Measurements from ENCODE around the gene RNF212.

Gene RNF212

GRCh38 chr4:1053080-1053661 lies 60.2 kb downstream of the RNF212 start:
- Histone ChIP-seq H3K27ac (replicated peaks) (no peak overlapping the region), H3K27me3 (ENCODE audit: insufficient read depth, poor library complexity, severe bottlenecking) (peaks cover 9% of the 10 kb centered on the region), H3K4me3 (replicated peaks; ENCODE audit: insufficient read depth, low read length) (no peak overlapping the region)
- TF ChIP-seq, protein P1, sequence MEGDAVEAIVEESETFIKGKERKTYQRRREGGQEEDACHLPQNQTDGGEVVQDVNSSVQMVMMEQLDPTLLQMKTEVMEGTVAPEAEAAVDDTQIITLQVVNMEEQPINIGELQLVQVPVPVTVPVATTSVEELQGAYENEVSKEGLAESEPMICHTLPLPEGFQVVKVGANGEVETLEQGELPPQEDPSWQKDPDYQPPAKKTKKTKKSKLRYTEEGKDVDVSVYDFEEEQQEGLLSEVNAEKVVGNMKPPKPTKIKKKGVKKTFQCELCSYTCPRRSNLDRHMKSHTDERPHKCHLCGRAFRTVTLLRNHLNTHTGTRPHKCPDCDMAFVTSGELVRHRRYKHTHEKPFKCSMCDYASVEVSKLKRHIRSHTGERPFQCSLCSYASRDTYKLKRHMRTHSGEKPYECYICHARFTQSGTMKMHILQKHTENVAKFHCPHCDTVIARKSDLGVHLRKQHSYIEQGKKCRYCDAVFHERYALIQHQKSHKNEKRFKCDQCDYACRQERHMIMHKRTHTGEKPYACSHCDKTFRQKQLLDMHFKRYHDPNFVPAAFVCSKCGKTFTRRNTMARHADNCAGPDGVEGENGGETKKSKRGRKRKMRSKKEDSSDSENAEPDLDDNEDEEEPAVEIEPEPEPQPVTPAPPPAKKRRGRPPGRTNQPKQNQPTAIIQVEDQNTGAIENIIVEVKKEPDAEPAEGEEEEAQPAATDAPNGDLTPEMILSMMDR (IDR thresholded peaks at IDR 0.05; ENCODE audit: insufficient read depth, low read length) = no peak
- TF ChIP-seq SPI1 (IDR thresholded peaks at IDR 0.05; ENCODE audit: borderline replicate concordance, low read depth) = no peak
- no peak for TF ChIP-seq POLR2AphosphoS5 (IDR thresholded peaks at IDR 0.05; ENCODE audit: low read depth)
- no peak for TF ChIP-seq GABPA (IDR thresholded peaks at IDR 0.05; ENCODE audit: low read depth)
- TF ChIP-seq REST (IDR thresholded peaks at IDR 0.05; ENCODE audit: insufficient replicate concordance, low read depth) = no peak
- DNase-seq (ENCODE audit: low read depth in 1 of 2, low spot score in 1 of 2) = no peak

GRCh38 chr4:1052231-1052671 lies 61.1 kb downstream of the RNF212 start:
- DNase-seq (ENCODE audit: low read depth in 1 of 2, low spot score in 1 of 2) = no peak
- TF ChIP-seq REST (IDR thresholded peaks at IDR 0.05; ENCODE audit: insufficient replicate concordance, low read depth) (no peak), SPI1 (IDR thresholded peaks at IDR 0.05; ENCODE audit: borderline replicate concordance, low read depth) (no peak), GABPA (IDR thresholded peaks at IDR 0.05; ENCODE audit: low read depth) (no peak), POLR2AphosphoS5 (IDR thresholded peaks at IDR 0.05; ENCODE audit: low read depth) (no peak)
- TF ChIP-seq, protein P1 (IDR thresholded peaks at IDR 0.05; ENCODE audit: insufficient read depth, low read length) = no peak
- H3K27ac ChIP-seq (replicated peaks) = no peak overlapping the region
- H3K4me3 ChIP-seq (replicated peaks; ENCODE audit: insufficient read depth, low read length) = no peak overlapping the region
- peaks cover 9% of the 10 kb centered on the region for H3K27me3 ChIP-seq (ENCODE audit: insufficient read depth, poor library complexity, severe bottlenecking)

- Histone ChIP-seq H3K27ac (replicated peaks) (no peak overlapping the region), H3K4me3 (replicated peaks; ENCODE audit: insufficient read depth, low read length) (no peak overlapping the region), H3K27me3 (ENCODE audit: insufficient read depth, poor library complexity, severe bottlenecking) (peaks cover 9% of the 10 kb centered on the region)
- TF ChIP-seq REST (IDR thresholded peaks at IDR 0.05; ENCODE audit: insufficient replicate concordance, low read depth) = no peak
- TF ChIP-seq GABPA (IDR thresholded peaks at IDR 0.05; ENCODE audit: low read depth) = no peak
- no peak for DNase-seq (ENCODE audit: low read depth in 1 of 2, low spot score in 1 of 2)
Observed at GRCh38 chr4:1051472-1051871, 61.9 kb downstream of the RNF212 start.

All from HL-60 (cell line).